Calu3 (cell line): ENCODE measurements around the gene ATXN7L3B. TPM values are rescaled to one million over a fixed set of nuclear protein-coding genes. Genes with fewer than 3 reads are reported as not detected.

Experiments used
- BruUV-seq: library from RNA; stranded (reverse); fragments of 400-500 nt; replicated peaks from 2 replicates; lab custom pipeline; 2021; lab: Mats Ljungman, UMichigan
- CTCF ChIA-PET: fragments of 300-600 bp; sonication (Branson Sonifier 250); formaldehyde crosslinking; loops from one replicate; lab custom pipeline; 2022; ENCODE audit warnings: antibody characterized with exemption; lab: Charles Lee
- DNase-seq: peaks from one replicate; pipeline ENCODE4 v3.0.0; 2022
- H3K27ac Mint-ChIP-seq: one replicate; pipeline ENCODE4 v1.8.0; 2022; ENCODE audit warnings: mixed read lengths; ENCODE audit not compliant: unreplicated experiment
- H3K27me3 Mint-ChIP-seq: one replicate; pipeline ENCODE4 v1.8.0; 2022; ENCODE audit warnings: mixed read lengths; ENCODE audit not compliant: unreplicated experiment
- H3K36me3 Mint-ChIP-seq: one replicate; pipeline ENCODE4 v1.8.0; 2022; ENCODE audit warnings: mild to moderate bottlenecking, moderate library complexity, mixed read lengths; ENCODE audit not compliant: insufficient read depth, unreplicated experiment
- H3K4me1 Mint-ChIP-seq: one replicate; pipeline ENCODE4 v1.8.0; 2022; ENCODE audit warnings: mild to moderate bottlenecking, low read depth, mixed read lengths; ENCODE audit not compliant: unreplicated experiment
- H3K4me3 Mint-ChIP-seq: one replicate; pipeline ENCODE4 v1.8.0; 2022; ENCODE audit warnings: mild to moderate bottlenecking, low read depth, moderate library complexity, mixed read lengths; ENCODE audit not compliant: unreplicated experiment
- H3K9me3 Mint-ChIP-seq: one replicate; pipeline ENCODE4 v1.8.0; 2022; ENCODE audit warnings: low read depth, mixed read lengths; ENCODE audit not compliant: unreplicated experiment
- CTCF ChIP-seq: fragments of 200-600 bp; IDR thresholded peaks from one replicate; pipeline ENCODE4 v1.8.0; 2022; ENCODE audit warnings: antibody characterized with exemption; ENCODE audit not compliant: unreplicated experiment
- intact Hi-C: fragments of 100-400 bp; cut with micrococcal nuclease; formaldehyde crosslinking; loops from one replicate; pipeline ENCODE4 v1.10.0; 2022; ENCODE audit not compliant: unreplicated experiment
- total RNA-seq: library from RNA; stranded (reverse); gene quantifications from 2 replicates; pipeline ENCODE4 v1.2.3, GENCODE V29; 2022

ATXN7L3B gene
- total RNA-seq, 1 experiment from 2014 or later: 50.6 TPM

GRCh38 chr12:74551291-74551690 lies 13.7 kb downstream of the ATXN7L3B start:
- H3K27me3 Mint-ChIP-seq: no peaks in the 10 kb centered on the region
- no peak for DNase-seq
- CTCF ChIA-PET: no interaction called here
- intact Hi-C loops: no loop called here
- peaks cover 3% of the 10 kb centered on the region for H3K9me3 Mint-ChIP-seq
- no peaks in the 10 kb centered on the region for H3K4me1 Mint-ChIP-seq
- H3K36me3 Mint-ChIP-seq: peaks cover 9% of the 10 kb centered on the region
- H3K4me3 Mint-ChIP-seq: no peak overlapping the region
- H3K27ac Mint-ChIP-seq: no peak overlapping the region
- no peak for TF ChIP-seq CTCF
- BruUV-seq: no TSS peak

GRCh38 chr12:74552201-74552600 lies 14.6 kb downstream of the ATXN7L3B start:
- BruUV-seq: no TSS peak
- Mint-ChIP-seq H3K36me3 (peaks cover 2% of the 10 kb centered on the region), H3K4me3 (no peak overlapping the region), H3K9me3 (peaks cover 3% of the 10 kb centered on the region), H3K4me1 (no peaks in the 10 kb centered on the region), H3K27ac (no peak overlapping the region), H3K27me3 (no peaks in the 10 kb centered on the region)
- CTCF ChIA-PET: no interaction called here
- no peak for TF ChIP-seq CTCF
- DNase-seq: no peak
- intact Hi-C loops: no loop called here

- intact Hi-C loops: no loop called here
- BruUV-seq: no TSS peak
- no peaks in the 10 kb centered on the region for H3K4me1 Mint-ChIP-seq
- peaks cover 3% of the 10 kb centered on the region for H3K9me3 Mint-ChIP-seq
- no peak for TF ChIP-seq CTCF
- no peaks in the 10 kb centered on the region for H3K27me3 Mint-ChIP-seq
- H3K27ac Mint-ChIP-seq: no peak overlapping the region
- no peaks in the 10 kb centered on the region for H3K36me3 Mint-ChIP-seq
- CTCF ChIA-PET: no interaction called here
- no peak for DNase-seq
- no peak overlapping the region for H3K4me3 Mint-ChIP-seq
These were observed 22.1 kb downstream of the ATXN7L3B start for GRCh38 chr12:74559728-74560127.

GRCh38 chr12:74563927-74564326 lies 26.3 kb downstream of the ATXN7L3B start:
- Mint-ChIP-seq H3K4me3 (no peak overlapping the region), H3K9me3 (peaks cover 3% of the 10 kb centered on the region), H3K27ac (no peak overlapping the region), H3K27me3 (no peaks in the 10 kb centered on the region), H3K4me1 (no peaks in the 10 kb centered on the region), H3K36me3 (no peaks in the 10 kb centered on the region)
- CTCF ChIA-PET: no interaction called here
- DNase-seq: no peak
- intact Hi-C loops: no loop called here
- no peak for TF ChIP-seq CTCF
- BruUV-seq: no TSS peak

GRCh38 chr12:74578486-74578885 lies 40.9 kb downstream of the ATXN7L3B start:
- BruUV-seq: no TSS peak
- H3K9me3 Mint-ChIP-seq: peaks cover 6% of the 10 kb centered on the region
- no peak overlapping the region for H3K4me3 Mint-ChIP-seq
- no peak for TF ChIP-seq CTCF
- H3K36me3 Mint-ChIP-seq: no peaks in the 10 kb centered on the region
- intact Hi-C loops: no loop called here
- DNase-seq: no peak
- H3K4me1 Mint-ChIP-seq: peaks cover 29% of the 10 kb centered on the region
- no peak overlapping the region for H3K27ac Mint-ChIP-seq
- no peaks in the 10 kb centered on the region for H3K27me3 Mint-ChIP-seq
- CTCF ChIA-PET: no interaction called here
